ENCODE data around the gene NFX1.
"Not testable (repeated sequence)": the region's sequence is repeated elsewhere in the genome, so short reads cannot be mapped to it uniquely, and the experiment has no call there.

Gene NFX1

GRCh38 chr9:33366979-33367480 lies 76.7 kb downstream of the NFX1 start:
- DNase-seq, result no peak

GRCh38 chr9:33372900-33373299 lies 82.6 kb downstream of the NFX1 start:
- no peak for DNase-seq

- DNase-seq, result no peak
Observed at GRCh38 chr9:33374190-33374589, 83.9 kb downstream of the NFX1 start.

- DNase-seq, result peak; percentile 68
Observed at GRCh38 chr9:33374634-33375237, 84.4 kb downstream of the NFX1 start.

- DNase-seq, result peak; percentile 43
Observed at GRCh38 chr9:33375238-33375840, 85.0 kb downstream of the NFX1 start.

- no peak for DNase-seq
Observed at GRCh38 chr9:33375841-33376321, 85.6 kb downstream of the NFX1 start.

GRCh38 chr9:33377089-33377715 lies 86.9 kb downstream of the NFX1 start:
- DNase-seq, result no peak

GRCh38 chr9:33378121-33378795 lies 87.9 kb downstream of the NFX1 start:
- no peak for DNase-seq

- DNase-seq, result no peak
Observed at GRCh38 chr9:33379666-33380389, 89.5 kb downstream of the NFX1 start.

- DNase-seq, result no peak
Observed at GRCh38 chr9:33380390-33381094, 90.2 kb downstream of the NFX1 start.

GRCh38 chr9:33381231-33381791 lies 91.0 kb downstream of the NFX1 start:
- no peak for DNase-seq

GRCh38 chr9:33382397-33382796 lies 92.1 kb downstream of the NFX1 start:
- DNase-seq, result not testable (repeated sequence)

GRCh38 chr9:33383396-33383795 lies 93.1 kb downstream of the NFX1 start:
- DNase-seq, result peak; percentile 15

GRCh38 chr9:33385536-33385935 lies 95.2 kb downstream of the NFX1 start:
- not testable (repeated sequence) for DNase-seq

- DNase-seq, result not testable (repeated sequence)
Observed at GRCh38 chr9:33385979-33386640, 95.8 kb downstream of the NFX1 start.

- not testable (repeated sequence) for DNase-seq
Observed at GRCh38 chr9:33386641-33386996, 96.3 kb downstream of the NFX1 start.

GRCh38 chr9:33386998-33387397 lies 96.7 kb downstream of the NFX1 start:
- DNase-seq, result not testable (repeated sequence)

- no peak for DNase-seq
Observed at GRCh38 chr9:33388110-33388994, 98.0 kb downstream of the NFX1 start.

- peak; percentile 73 for DNase-seq
Observed at GRCh38 chr9:33391111-33391771, 100.9 kb downstream of the NFX1 start.
